H1 (cell line): Measurements from ENCODE around the gene RO60. TPM values are rescaled to one million over a fixed set of nuclear protein-coding genes. Genes with fewer than 3 reads are reported as not detected.

ENCODE experiments used
- CTCF ChIA-PET: fragments of 300-600 bp; sonication (Branson Sonifier 250); formaldehyde crosslinking; loops from one replicate; lab custom pipeline; 2021; ENCODE audit not compliant: partially characterized antibody; lab: Charles Lee
- POLR2A ChIA-PET: fragments of 300-600 bp; sonication (Branson Sonifier 250); formaldehyde crosslinking; loops from one replicate; lab custom pipeline; 2021; ENCODE audit warnings: inconsistent platforms; ENCODE audit not compliant: partially characterized antibody; lab: Charles Lee
- DNase-seq, 2 experiments: peaks; one replicate each; pipeline versions ENCODE4 v3.0.0 to v3.0.0-alpha.2; 2010 to 2022; ENCODE audit warnings: low spot score in 2 of 2, low read depth in 1 of 2, mixed read lengths in 1 of 2
- FAIRE-seq: peaks from 2 replicates; lab custom pipeline; 2011; peaks lifted over from hg19 to GRCh38; lab: Jason Lieb, UNC
- H2AFZ ChIP-seq: 2 replicates; pipeline ENCODE4 v1.8.1; 2012; ENCODE audit warnings: low read length, inconsistent platforms
- H2AK5ac ChIP-seq: 2 replicates; pipeline ENCODE4 v1.6.1; 2013; ENCODE audit warnings: low read depth, low read length
- H2BK120ac ChIP-seq: replicated peaks from 2 replicates; pipeline ENCODE3; 2013; ENCODE audit warnings: low read depth, low read length, inconsistent platforms
- H2BK12ac ChIP-seq: 2 replicates; pipeline ENCODE4 v1.6.1; 2013; ENCODE audit warnings: low read depth, low read length
- H2BK15ac ChIP-seq: 2 replicates; pipeline ENCODE4 v1.6.1; 2013; ENCODE audit warnings: low read length
- H2BK20ac ChIP-seq: 2 replicates; pipeline ENCODE4 v1.6.1; 2013; ENCODE audit warnings: low read length
- H2BK5ac ChIP-seq: 2 replicates; pipeline ENCODE4 v1.6.1; 2013; ENCODE audit warnings: low read depth, low read length
- H3K14ac ChIP-seq: 2 replicates; pipeline ENCODE4 v1.6.1; 2013; ENCODE audit warnings: inconsistent platforms; ENCODE audit not compliant: insufficient read length
- H3K18ac ChIP-seq: 2 replicates; pipeline ENCODE4 v1.6.1; 2013; ENCODE audit warnings: low read length; ENCODE audit errors: extremely low read depth
- H3K23ac ChIP-seq: 2 replicates; pipeline ENCODE4 v1.6.1; 2013; ENCODE audit warnings: inconsistent platforms; ENCODE audit not compliant: insufficient read length
- H3K23me2 ChIP-seq: 2 replicates; pipeline ENCODE4 v1.6.1; 2013; ENCODE audit warnings: low read depth, low read length
- H3K27ac ChIP-seq: 2 replicates; pipeline ENCODE4 v1.6.1; 2011; ENCODE audit warnings: low read depth, low read length, inconsistent platforms
- H3K27me3 ChIP-seq, 4 experiments: replicated peaks in 1 of 4; 1 replicate in 1 of 4; 2 replicates in 3 of 4; pipeline versions ENCODE4 v1.6.1 to v1.8.1; 2011 to 2013; ENCODE audit warnings: low read length in 3 of 4, mild to moderate bottlenecking in 3 of 4, inconsistent platforms in 2 of 4, mixed read lengths in 2 of 4, moderate library complexity in 1 of 4; ENCODE audit not compliant: control insufficient read depth in 3 of 4, insufficient read depth in 3 of 4; ENCODE audit errors: extremely low read depth in 1 of 4
- H3K36me3 ChIP-seq, 4 experiments: 2 replicates each; pipeline versions ENCODE4 v1.6.1 to v1.8.1; 2011 to 2013; ENCODE audit warnings: mild to moderate bottlenecking in 4 of 4, low read length in 3 of 4, moderate library complexity in 2 of 4, control low read depth in 1 of 4, inconsistent platforms in 1 of 4; ENCODE audit not compliant: insufficient read depth in 4 of 4, control insufficient read depth in 2 of 4
- H3K4ac ChIP-seq: replicated peaks from 2 replicates; pipeline ENCODE3; 2013; ENCODE audit warnings: low read length, low read depth, mixed read lengths, inconsistent platforms; ENCODE audit not compliant: insufficient read length
- H3K4me1 ChIP-seq, 4 experiments: replicated peaks in 1 of 4; 1 replicate in 1 of 4; 2 replicates in 3 of 4; pipeline versions ENCODE4 v1.6.1 to v1.8.1; 2011 to 2013; ENCODE audit warnings: low read length in 3 of 4, inconsistent platforms in 2 of 4, mixed read lengths in 1 of 4; ENCODE audit not compliant: insufficient read depth in 4 of 4, control insufficient read depth in 3 of 4
- H3K4me2 ChIP-seq, 2 experiments: 2 replicates each; pipeline versions ENCODE4 v1.6.1 to v1.8.1; 2011 to 2013; ENCODE audit warnings: low read depth in 2 of 2, low read length in 2 of 2, control low read depth in 1 of 2, inconsistent platforms in 1 of 2, mild to moderate bottlenecking in 1 of 2; ENCODE audit not compliant: insufficient read depth in 1 of 2
- H3K4me3 ChIP-seq, 4 experiments: fragments of 200-600, 300-600 bp in 1 of 4; sonication (generic), shearing (Covaris generic), sonication (Bioruptor Twin) in 1 of 4; 2 replicates each; pipeline versions ENCODE4 v1.5.1 to v1.8.1; 2011 to 2016; ENCODE audit warnings: low read length in 4 of 4, low read depth in 3 of 4, control low read depth in 2 of 4, inconsistent platforms in 2 of 4, mild to moderate bottlenecking in 2 of 4, mixed read lengths in 1 of 4, moderate library complexity in 1 of 4; ENCODE audit not compliant: insufficient read depth in 2 of 4; ENCODE audit errors: extremely low read depth in 1 of 4
- H3K56ac ChIP-seq: replicated peaks from 2 replicates; pipeline ENCODE3; 2013; ENCODE audit warnings: low read depth, mild to moderate bottlenecking, mixed read lengths, low read length, inconsistent platforms; ENCODE audit not compliant: insufficient read length
- H3K79me1 ChIP-seq: 2 replicates; pipeline ENCODE4 v1.6.1; 2013; ENCODE audit warnings: low read depth, low read length, control low read depth
- H3K79me2 ChIP-seq, 2 experiments: 2 replicates each; pipeline versions ENCODE4 v1.6.1 to v1.8.1; 2012 to 2013; ENCODE audit warnings: low read length in 2 of 2, mild to moderate bottlenecking in 2 of 2, inconsistent platforms in 1 of 2; ENCODE audit not compliant: insufficient read depth in 2 of 2, control insufficient read depth in 1 of 2
- H3K9ac ChIP-seq, 4 experiments: replicated peaks in 1 of 4; 1 replicate in 1 of 4; 2 replicates in 3 of 4; pipeline versions ENCODE4 v1.6.1 to v1.8.1; 2011 to 2013; ENCODE audit warnings: low read depth in 3 of 4, low read length in 3 of 4, control low read depth in 2 of 4, mild to moderate bottlenecking in 2 of 4, moderate library complexity in 2 of 4, inconsistent platforms in 1 of 4; ENCODE audit errors: extremely low read depth in 1 of 4
- H3K9me3 ChIP-seq, 2 experiments: 2 replicates each; pipeline versions ENCODE4 v1.6.1 to v1.8.1; 2012 to 2013; ENCODE audit warnings: mild to moderate bottlenecking in 2 of 2, moderate library complexity in 2 of 2, control low read depth in 1 of 2, inconsistent platforms in 1 of 2, low read depth in 1 of 2, low read length in 1 of 2, mixed read lengths in 1 of 2; ENCODE audit not compliant: insufficient read depth in 2 of 2
- H4K20me1 ChIP-seq, 2 experiments: replicated peaks in 1 of 2; 2 replicates each; pipeline versions ENCODE3 to v1.8.1; 2011 to 2013; ENCODE audit warnings: inconsistent platforms in 2 of 2, low read length in 2 of 2, mild to moderate bottlenecking in 1 of 2; ENCODE audit not compliant: insufficient read depth in 2 of 2, control insufficient read depth in 1 of 2
- H4K5ac ChIP-seq: 2 replicates; pipeline ENCODE4 v1.6.1; 2013; ENCODE audit warnings: low read length, low read depth, mixed read lengths, inconsistent platforms; ENCODE audit not compliant: insufficient read length
- H4K8ac ChIP-seq: 2 replicates; pipeline ENCODE4 v1.8.0; 2013; ENCODE audit warnings: mild to moderate bottlenecking, moderate library complexity, low read length, inconsistent platforms; ENCODE audit not compliant: insufficient read depth; ENCODE audit errors: extremely low read depth
- H4K91ac ChIP-seq: replicated peaks from 2 replicates; pipeline ENCODE3; 2013; ENCODE audit warnings: low read length, mixed read lengths, inconsistent platforms; ENCODE audit not compliant: insufficient read length
- ATF2 ChIP-seq: IDR thresholded peaks from 2 replicates; pipeline ENCODE4 v1.6.1; 2012; ENCODE audit warnings: low read length, inconsistent platforms
- CHD1 ChIP-seq: IDR thresholded peaks from 2 replicates; pipeline ENCODE4 v1.6.1; 2012; ENCODE audit warnings: low read depth, low read length, improper control_type of control experiment
- EP300 ChIP-seq, 2 experiments: IDR thresholded peaks; 1 replicate in 1 of 2; 2 replicates in 1 of 2; pipeline ENCODE4 v1.6.1; 2011 to 2012; ENCODE audit warnings: low read depth in 2 of 2, low read length in 2 of 2, mild to moderate bottlenecking in 2 of 2, borderline replicate concordance in 1 of 2, inconsistent platforms in 1 of 2, moderate library complexity in 1 of 2
- HDAC6 ChIP-seq: IDR thresholded peaks from one replicate; pipeline ENCODE4 v1.7.1; 2012; ENCODE audit warnings: low read depth, mild to moderate bottlenecking, inconsistent platforms, low read length, moderate library complexity
- JUND ChIP-seq: IDR thresholded peaks from 2 replicates; pipeline ENCODE4 v1.6.1; 2011; ENCODE audit warnings: mild to moderate bottlenecking, improper control_type of control experiment, low read length
- KDM1A ChIP-seq: fragments of 200-600, 300-600 bp; sonication (generic); IDR thresholded peaks from 2 replicates; pipeline ENCODE4 v1.7.1; 2016; ENCODE audit warnings: mild to moderate bottlenecking, low read length, borderline replicate concordance
- KDM5A ChIP-seq: fragments of 200-600 bp; IDR thresholded peaks from 2 replicates; pipeline ENCODE4 v1.7.1; 2012; ENCODE audit warnings: mild to moderate bottlenecking, low read length, inconsistent platforms, mixed read lengths
- MAX ChIP-seq: IDR thresholded peaks from 2 replicates; pipeline ENCODE4 v1.6.1; 2012; ENCODE audit warnings: inconsistent platforms
- POLR2A ChIP-seq, 2 experiments: IDR thresholded peaks; 1 replicate in 1 of 2; 2 replicates in 1 of 2; pipeline ENCODE4 v1.6.1; 2011; ENCODE audit warnings: low read depth in 2 of 2, low read length in 2 of 2, mild to moderate bottlenecking in 2 of 2; ENCODE audit errors: control extremely low read depth in 1 of 2
- POU5F1 ChIP-seq: IDR thresholded peaks from 2 replicates; pipeline ENCODE4 v1.6.1; 2011; ENCODE audit warnings: low read depth, mild to moderate bottlenecking, low read length, moderate library complexity
- RNF2 ChIP-seq: fragments of 200-900, 300-1000 bp; sonication (generic); IDR thresholded peaks from 2 replicates; pipeline ENCODE4 v1.7.1; 2016; ENCODE audit warnings: borderline replicate concordance, low read depth, mild to moderate bottlenecking, antibody characterized with exemption, low read length; ENCODE audit not compliant: poor library complexity, severe bottlenecking; ENCODE audit errors: missing control alignments
- SIRT6 ChIP-seq: IDR thresholded peaks from one replicate; pipeline ENCODE4 v1.7.1; 2012; ENCODE audit warnings: low read length, inconsistent platforms
- SP2 ChIP-seq: IDR thresholded peaks from 2 replicates; pipeline ENCODE4 v1.6.1; 2012; ENCODE audit warnings: mild to moderate bottlenecking, low read length, inconsistent platforms
- SRF ChIP-seq: IDR thresholded peaks from 2 replicates; pipeline ENCODE4 v1.6.1; 2011; ENCODE audit warnings: mild to moderate bottlenecking, low read depth, low read length, moderate library complexity
- polyA plus RNA-seq, 7 experiments: library from polyadenylated mRNA; depleted of rRNA in 3 of 7; stranded (reverse) in 5 of 7; unstranded in 2 of 7; fragments of >200 nt in 5 of 7; fragments of 200-250 nt in 2 of 7; gene quantifications; 1 replicate in 5 of 7; 2 replicates in 1 of 7; 4 replicates in 1 of 7; pipeline versions ENCODE4 v1.2.1 to v1.2.3, GENCODE V29; 2011 to 2013; ENCODE audit warnings: missing spikeins in 2 of 7, mixed read lengths in 2 of 7
- total RNA-seq: library from RNA; stranded (reverse); fragmentation: NEBNext Ultra II Directional; extraction: Animal tissue kit (Norgen Biotek cat#: 25700); gene quantifications from 2 replicates; pipeline ENCODE4 v1.2.1, GENCODE V29; 2021

The RO60 gene
- total and polyA plus RNA-seq, 2 of the 8 experiments (the other 6 are each of a cell fraction or from before 2014, with no cell fraction given): 13.6 to 103 TPM

GRCh38 chr1:193077991-193078390 is 18.6 kb downstream of the RO60 start:
- Histone ChIP-seq H2BK12ac (no peak overlapping the region), H3K27ac (no peak overlapping the region), H3K4ac (no peak overlapping the region), H3K9me3 (no peaks in the 10 kb centered on the region), H3K79me1 (peaks cover 2% of the 10 kb centered on the region; the same call in 1 of the 2 replicates), H2BK15ac (no peak overlapping the region), H2AK5ac (no peak overlapping the region), H3K36me3 (peaks cover 0 to 55% (median 24%) of the 10 kb centered on the region in 4 experiments; a peak in 7 of 8 replicates), H2BK20ac (no peak overlapping the region), H3K4me2 (no peak overlapping the region), H4K8ac (no peak overlapping the region), H3K9ac (no peak overlapping the region), H2BK120ac (no peak overlapping the region), H3K79me2 (peaks cover 0 to 15% of the 10 kb centered on the region in 2 experiments; a peak in 2 of 4 replicates), H3K4me3 (no peak overlapping the region), H3K23me2 (no peaks in the 10 kb centered on the region), H3K23ac (no peak overlapping the region), H2AFZ (no peak overlapping the region), H4K20me1 (no peaks in the 10 kb centered on the region), H3K18ac (no peak overlapping the region), H3K56ac (no peak overlapping the region), H3K27me3 (no peaks in the 10 kb centered on the region), H3K14ac (no peak overlapping the region), H4K91ac (no peak overlapping the region), H3K4me1 (no peaks in the 10 kb centered on the region), H2BK5ac (no peak overlapping the region), H4K5ac (no peak overlapping the region)
- DNase-seq (no peak), FAIRE-seq (no peak)
- CTCF ChIA-PET: interaction anchor here (0.8 to 1.1 kb wide), 2 partner anchors 10 to 582 kb away, joined by 3 read pairs; no protein-coding TSS in a partner anchor
- POLR2A ChIA-PET: interaction anchor here (1.4 kb wide), 1 partner anchor 12 kb away, joined by 4 read pairs; no protein-coding TSS in a partner anchor
- TF ChIP-seq EP300 (IDR thresholded peaks at IDR 0.05; ENCODE audit: borderline replicate concordance in 1 of 2, low read depth in 2 of 2, low read length in 2 of 2): no peak
- TF ChIP-seq SIRT6: no peak
- TF ChIP-seq KDM5A: no peak
- no peak for TF ChIP-seq MAX
- TF ChIP-seq SP2: no peak
- no peak for TF ChIP-seq SRF
- TF ChIP-seq JUND: no peak
- TF ChIP-seq RNF2: no peak
- TF ChIP-seq ATF2: no peak
- no peak for TF ChIP-seq KDM1A
- TF ChIP-seq HDAC6: no peak
- no peak for TF ChIP-seq CHD1
- no peak for TF ChIP-seq POU5F1
- no peak for TF ChIP-seq POLR2A (IDR thresholded peaks at IDR 0.05; ENCODE audit: control extremely low read depth in 1 of 2, low read depth in 2 of 2, low read length in 2 of 2)
